Transverse colon (tissue), 4 donors: Measurements from ENCODE around the gene LPIN3.

Source experiments
- POLR2AphosphoS5 ChIP-seq, 3 donors: sonication (generic); formaldehyde crosslinking; IDR thresholded peaks; one replicate each; pipeline ENCODE4 v1.6.1; 2016; ENCODE audit warnings: antibody characterized with exemption in 3 of 3
- TF ChIP-seq, protein P1 (sequence below), 5 experiments: fragments of 200-600 bp in 3 of 5; fragments of 450-650 bp in 2 of 5; sonication (generic) in 3 of 5; IDR thresholded peaks; 1 replicate in 2 of 5; 2 replicates in 3 of 5; pipeline ENCODE4 v1.5.1; 2016 to 2017; ENCODE audit warnings: antibody characterized with exemption in 5 of 5, inconsistent platforms in 3 of 5, mild to moderate bottlenecking in 2 of 5, moderate library complexity in 1 of 5

GRCh38 chr20:41408156-41408794 lies 67.7 kb downstream of the LPIN3 start:
- TF ChIP-seq, protein P1, sequence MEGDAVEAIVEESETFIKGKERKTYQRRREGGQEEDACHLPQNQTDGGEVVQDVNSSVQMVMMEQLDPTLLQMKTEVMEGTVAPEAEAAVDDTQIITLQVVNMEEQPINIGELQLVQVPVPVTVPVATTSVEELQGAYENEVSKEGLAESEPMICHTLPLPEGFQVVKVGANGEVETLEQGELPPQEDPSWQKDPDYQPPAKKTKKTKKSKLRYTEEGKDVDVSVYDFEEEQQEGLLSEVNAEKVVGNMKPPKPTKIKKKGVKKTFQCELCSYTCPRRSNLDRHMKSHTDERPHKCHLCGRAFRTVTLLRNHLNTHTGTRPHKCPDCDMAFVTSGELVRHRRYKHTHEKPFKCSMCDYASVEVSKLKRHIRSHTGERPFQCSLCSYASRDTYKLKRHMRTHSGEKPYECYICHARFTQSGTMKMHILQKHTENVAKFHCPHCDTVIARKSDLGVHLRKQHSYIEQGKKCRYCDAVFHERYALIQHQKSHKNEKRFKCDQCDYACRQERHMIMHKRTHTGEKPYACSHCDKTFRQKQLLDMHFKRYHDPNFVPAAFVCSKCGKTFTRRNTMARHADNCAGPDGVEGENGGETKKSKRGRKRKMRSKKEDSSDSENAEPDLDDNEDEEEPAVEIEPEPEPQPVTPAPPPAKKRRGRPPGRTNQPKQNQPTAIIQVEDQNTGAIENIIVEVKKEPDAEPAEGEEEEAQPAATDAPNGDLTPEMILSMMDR (IDR thresholded peaks at IDR 0.05) = no peak
- TF ChIP-seq POLR2AphosphoS5 (IDR thresholded peaks at IDR 0.05) = no peak
